Activated CD8-positive, alpha-beta memory T cell treated with anti-CD3 and anti-CD28 coated beads, Interleukin-2, amount 50 U/mL, for 4 hours (primary cell): ENCODE data around the gene NDUFS5.
"Not testable (repeated sequence)": the region's sequence is repeated elsewhere in the genome, so short reads cannot be mapped to it uniquely, and the experiment has no call there.

Experiments
- DNase-seq: peaks from one replicate; pipeline ENCODE4 v3.0.0-alpha.2; 2020

NDUFS5 gene

GRCh38 chr1:39016604-39017171 is 9.5 kb upstream of the NDUFS5 start:
- DNase-seq, result no peak

- DNase-seq, result no peak
Observed at GRCh38 chr1:39017266-39017665, 8.9 kb upstream of the NDUFS5 start.

- DNase-seq, result not testable (repeated sequence)
Observed at GRCh38 chr1:39020494-39020893, 5.7 kb upstream of the NDUFS5 start.

GRCh38 chr1:39021426-39021825 is 4.7 kb upstream of the NDUFS5 start:
- DNase-seq, result no peak

- DNase-seq, result no peak
Observed at GRCh38 chr1:39023140-39023539, 3.0 kb upstream of the NDUFS5 start.

GRCh38 chr1:39026866-39027507 is 837 bp downstream of the NDUFS5 start:
- DNase-seq, result no peak

GRCh38 chr1:39034114-39034654 is 8.0 kb downstream of the NDUFS5 start:
- DNase-seq, result no peak

- DNase-seq, result no peak
Observed at GRCh38 chr1:39036678-39037077, 10.5 kb downstream of the NDUFS5 start.

GRCh38 chr1:39043513-39043912 is 17.4 kb downstream of the NDUFS5 start:
- DNase-seq, result no peak

- no peak for DNase-seq
Observed at GRCh38 chr1:39044762-39045161, 18.6 kb downstream of the NDUFS5 start.

- DNase-seq, result no peak
Observed at GRCh38 chr1:39045231-39045630, 19.1 kb downstream of the NDUFS5 start.

GRCh38 chr1:39046613-39047210 is 20.6 kb downstream of the NDUFS5 start:
- DNase-seq, result no peak

- no peak for DNase-seq
Observed at GRCh38 chr1:39047374-39048229, 21.5 kb downstream of the NDUFS5 start.

- no peak for DNase-seq
Observed at GRCh38 chr1:39048745-39049370, 22.7 kb downstream of the NDUFS5 start.

GRCh38 chr1:39050001-39050400 is 23.9 kb downstream of the NDUFS5 start:
- no peak for DNase-seq

- not testable (repeated sequence) for DNase-seq
Observed at GRCh38 chr1:39051193-39051850, 25.2 kb downstream of the NDUFS5 start.

- no peak for DNase-seq
Observed at GRCh38 chr1:39051956-39052355, 25.8 kb downstream of the NDUFS5 start.

- not testable (repeated sequence) for DNase-seq
Observed at GRCh38 chr1:39055213-39055710, 29.1 kb downstream of the NDUFS5 start.

- DNase-seq, result not testable (repeated sequence)
Observed at GRCh38 chr1:39061516-39061915, 35.4 kb downstream of the NDUFS5 start.

- no peak for DNase-seq
Observed at GRCh38 chr1:39061951-39062350, 35.8 kb downstream of the NDUFS5 start.

- no peak for DNase-seq
Observed at GRCh38 chr1:39063191-39063590, 37.0 kb downstream of the NDUFS5 start.

GRCh38 chr1:39063775-39064174 is 37.6 kb downstream of the NDUFS5 start:
- no peak for DNase-seq
